ENCODE data around the gene NID2. TPM values are rescaled to one million over a fixed set of nuclear protein-coding genes. Genes with fewer than 3 reads are reported as not detected.

Gene NID2
- total and polyA plus RNA-seq, 9 of the 15 experiments (the other 6 are each of a cell fraction or from before 2014, with no cell fraction given), result 0.04 to 0.45 (median 0.16) TPM; not detected in 3

- TF ChIP-seq RERE (CRISPR knock-in tag; IDR thresholded peaks at IDR 0.05; ENCODE audit: borderline replicate concordance) (no peak), CHD7 (IDR thresholded peaks at IDR 0.05; ENCODE audit: low read depth, low read length) (no peak), SIN3A (IDR thresholded peaks at IDR 0.05; ENCODE audit: borderline replicate concordance in 2 of 2, control insufficient read depth in 1 of 2, low read depth in 2 of 2, low read length in 2 of 2) (no peak), CREBBP (IDR thresholded peaks at IDR 0.05; ENCODE audit: low read depth, low read length) (no peak), ZNF57 (CRISPR knock-in tag; IDR thresholded peaks at IDR 0.05) (no peak), DDX20 (tag; IDR thresholded peaks at IDR 0.05; ENCODE audit: low read depth) (no peak), SAFB (IDR thresholded peaks at IDR 0.05; ENCODE audit: borderline replicate concordance, low read depth, low read length) (no peak), ZNF586 (CRISPR knock-in tag; conservative IDR thresholded peaks at IDR 0.05) (no peak), CCNT2 (IDR thresholded peaks at IDR 0.05; ENCODE audit: borderline replicate concordance, extremely low read depth, insufficient read length, low read depth, low read length) (no peak)
These were observed 53.3 kb downstream of the NID2 start (continued) for GRCh38 chr14:52015411-52016030.

Measured in K562 (cell line).